Coronary artery (tissue), 2 donors: ENCODE results near the gene ANXA5.

Source experiments
- DNase-seq: peaks from one replicate; pipeline ENCODE4 v3.0.0-alpha.2; 2017; ENCODE audit warnings: low spot score
- H3K27ac ChIP-seq, 2 donors: fragments of 200-600 bp; sonication (generic); one replicate each; pipeline ENCODE4 v1.5.1; 2016 to 2019
- H3K4me3 ChIP-seq: fragments of 200-600 bp; sonication (generic); 2 replicates; pipeline ENCODE4 v1.5.1; 2016; ENCODE audit warnings: mild to moderate bottlenecking, moderate library complexity
- CTCF ChIP-seq: fragments of 200-600 bp; sonication (generic); IDR thresholded peaks from one replicate; pipeline ENCODE4 v1.5.1; 2019; ENCODE audit warnings: antibody characterized with exemption

Gene ANXA5

GRCh38 chr4:121692261-121692660 lies 4.5 kb downstream of the ANXA5 start:
- H3K4me3 ChIP-seq = no peak overlapping the region
- peak overlapping the region in 1 of 2 donors; percentile 2 for H3K27ac ChIP-seq
- TF ChIP-seq CTCF = no peak
- no peak for DNase-seq

GRCh38 chr4:121690001-121690400 lies 6.8 kb downstream of the ANXA5 start:
- peak overlapping the region; percentile 46 for H3K4me3 ChIP-seq
- no peak for TF ChIP-seq CTCF
- H3K27ac ChIP-seq = peak overlapping the region; percentile 74 to 76
- no peak for DNase-seq

GRCh38 chr4:121688701-121689100 lies 8.1 kb downstream of the ANXA5 start:
- peak overlapping the region; percentile 46 for H3K4me3 ChIP-seq
- TF ChIP-seq CTCF = no peak
- no peak for DNase-seq
- H3K27ac ChIP-seq = peak overlapping the region in 1 of 2 donors; percentile 6

GRCh38 chr4:121688261-121688660 lies 8.5 kb downstream of the ANXA5 start:
- Histone ChIP-seq H3K27ac (no peak overlapping the region), H3K4me3 (no peak overlapping the region)
- DNase-seq = no peak
- TF ChIP-seq CTCF = no peak

- no peak for TF ChIP-seq CTCF
- DNase-seq = no peak
- no peak overlapping the region for H3K27ac ChIP-seq
- H3K4me3 ChIP-seq = no peak overlapping the region
These were observed 10.5 kb downstream of the ANXA5 start for GRCh38 chr4:121686255-121686654.

GRCh38 chr4:121685257-121685656 lies 11.5 kb downstream of the ANXA5 start:
- no peak for TF ChIP-seq CTCF
- no peak for DNase-seq
- Histone ChIP-seq H3K4me3 (no peak overlapping the region), H3K27ac (no peak overlapping the region)

GRCh38 chr4:121684561-121684960 lies 12.2 kb downstream of the ANXA5 start:
- DNase-seq = no peak
- Histone ChIP-seq H3K4me3 (no peak overlapping the region), H3K27ac (no peak overlapping the region)
- TF ChIP-seq CTCF = no peak
